AG08395 (cell line): ENCODE data around the gene FHIT.
A peak's percentile ranks its signal among the peaks of the same experiment; 100 is the strongest.

ENCODE experiments used
- DNase-seq: peaks from one replicate; pipeline ENCODE4 v3.0.0; 2012; ENCODE audit warnings: mixed read lengths, low spot score

FHIT gene

GRCh38 chr3:61251174-61251972 lies at the start of gene FHIT:
Gene FHIT (minus strand): TSS chr3:61251452.
- DNase-seq = peak; percentile 99

GRCh38 chr3:61300786-61301185 lies 49.5 kb upstream of the FHIT start:
- no peak for DNase-seq

- DNase-seq = no peak
Measured at GRCh38 chr3:61300006-61300380, 48.7 kb upstream of the FHIT start.

GRCh38 chr3:61299343-61300005 lies 48.2 kb upstream of the FHIT start:
- DNase-seq = no peak

- no peak for DNase-seq
Measured at GRCh38 chr3:61297821-61298220, 46.6 kb upstream of the FHIT start.

- DNase-seq = no peak
Measured at GRCh38 chr3:61288446-61288845, 37.2 kb upstream of the FHIT start.

- DNase-seq = no peak
Measured at GRCh38 chr3:61283876-61284275, 32.6 kb upstream of the FHIT start.

GRCh38 chr3:61278713-61279112 lies 27.5 kb upstream of the FHIT start:
- no peak for DNase-seq

- DNase-seq = no peak
Measured at GRCh38 chr3:61277411-61277810, 26.2 kb upstream of the FHIT start.

GRCh38 chr3:61269435-61269834 lies 18.2 kb upstream of the FHIT start:
- DNase-seq = no peak

GRCh38 chr3:61268644-61269043 lies 17.4 kb upstream of the FHIT start:
- DNase-seq = no peak

- no peak for DNase-seq
Measured at GRCh38 chr3:61264281-61264680, 13.0 kb upstream of the FHIT start.

GRCh38 chr3:61257148-61257547 lies 5.9 kb upstream of the FHIT start:
- DNase-seq = no peak

GRCh38 chr3:61253756-61254155 lies 2.5 kb upstream of the FHIT start:
- DNase-seq = no peak

- DNase-seq = no peak
Measured at GRCh38 chr3:61252836-61253235, 1.6 kb upstream of the FHIT start.

- DNase-seq = no peak
Measured at GRCh38 chr3:61250784-61251173, 473 bp downstream of the FHIT start.

GRCh38 chr3:61248496-61248895 lies 2.8 kb downstream of the FHIT start:
- DNase-seq = no peak

GRCh38 chr3:61247191-61247590 lies 4.1 kb downstream of the FHIT start:
- DNase-seq = no peak

- DNase-seq = no peak
Measured at GRCh38 chr3:61239871-61240270, 11.4 kb downstream of the FHIT start.

- no peak for DNase-seq
Measured at GRCh38 chr3:61237858-61238257, 13.4 kb downstream of the FHIT start.

- no peak for DNase-seq
Measured at GRCh38 chr3:61236556-61236955, 14.7 kb downstream of the FHIT start.

- no peak for DNase-seq
Measured at GRCh38 chr3:61233746-61234145, 17.5 kb downstream of the FHIT start.

GRCh38 chr3:61231693-61232092 lies 19.6 kb downstream of the FHIT start:
- DNase-seq = no peak

- no peak for DNase-seq
Measured at GRCh38 chr3:61227799-61228198, 23.5 kb downstream of the FHIT start.
